ENCODE measurements around the gene FZD1.

Gene FZD1

DNA sequence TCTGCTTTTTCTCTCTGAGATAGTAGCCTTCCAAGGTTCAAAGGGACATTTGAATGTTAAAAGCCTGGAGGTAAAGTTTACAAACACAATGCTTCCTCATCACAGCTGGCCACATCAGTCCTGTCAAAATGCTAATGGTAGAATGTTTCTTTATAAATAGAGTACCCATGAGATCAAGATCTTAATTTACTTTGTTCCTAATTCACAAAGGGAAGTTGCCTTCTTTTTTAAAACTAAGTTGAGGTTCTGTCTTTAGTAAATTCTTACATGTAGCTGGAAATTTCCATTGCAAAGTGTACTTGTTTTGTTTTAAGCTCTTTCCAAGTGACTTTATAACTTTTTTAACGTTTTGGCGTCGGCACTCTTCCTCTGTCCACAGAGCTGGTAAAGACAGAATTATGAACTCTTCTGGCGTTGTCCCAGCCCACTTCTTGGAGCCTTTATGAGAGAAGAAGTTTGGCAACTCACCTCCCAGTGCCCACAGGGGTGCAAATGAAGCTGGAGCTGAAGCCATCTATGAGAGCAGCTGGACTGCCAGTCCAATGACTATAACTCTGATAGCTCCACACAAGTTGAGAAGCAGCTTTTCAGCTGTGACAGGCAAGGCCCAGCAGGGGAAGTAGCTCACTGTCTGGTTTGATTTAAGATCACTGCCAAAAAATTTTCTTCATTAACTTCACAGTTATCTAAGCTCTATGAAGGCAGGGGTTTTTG is 23.3 kb downstream of the FZD1 start:
- no peak overlapping the region for H3K4me3 ChIP-seq (replicated peaks in 1 of 2; ENCODE audit: low read depth in 2 of 2, low read length in 2 of 2)
- DNase-seq (ENCODE audit: low read depth in 2 of 2), result peak in 1 of 2 donors; percentile 23
- TF ChIP-seq, protein P1, sequence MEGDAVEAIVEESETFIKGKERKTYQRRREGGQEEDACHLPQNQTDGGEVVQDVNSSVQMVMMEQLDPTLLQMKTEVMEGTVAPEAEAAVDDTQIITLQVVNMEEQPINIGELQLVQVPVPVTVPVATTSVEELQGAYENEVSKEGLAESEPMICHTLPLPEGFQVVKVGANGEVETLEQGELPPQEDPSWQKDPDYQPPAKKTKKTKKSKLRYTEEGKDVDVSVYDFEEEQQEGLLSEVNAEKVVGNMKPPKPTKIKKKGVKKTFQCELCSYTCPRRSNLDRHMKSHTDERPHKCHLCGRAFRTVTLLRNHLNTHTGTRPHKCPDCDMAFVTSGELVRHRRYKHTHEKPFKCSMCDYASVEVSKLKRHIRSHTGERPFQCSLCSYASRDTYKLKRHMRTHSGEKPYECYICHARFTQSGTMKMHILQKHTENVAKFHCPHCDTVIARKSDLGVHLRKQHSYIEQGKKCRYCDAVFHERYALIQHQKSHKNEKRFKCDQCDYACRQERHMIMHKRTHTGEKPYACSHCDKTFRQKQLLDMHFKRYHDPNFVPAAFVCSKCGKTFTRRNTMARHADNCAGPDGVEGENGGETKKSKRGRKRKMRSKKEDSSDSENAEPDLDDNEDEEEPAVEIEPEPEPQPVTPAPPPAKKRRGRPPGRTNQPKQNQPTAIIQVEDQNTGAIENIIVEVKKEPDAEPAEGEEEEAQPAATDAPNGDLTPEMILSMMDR (IDR thresholded peaks at IDR 0.05; ENCODE audit: low read depth, low read length), result peak; percentile 15

DNA sequence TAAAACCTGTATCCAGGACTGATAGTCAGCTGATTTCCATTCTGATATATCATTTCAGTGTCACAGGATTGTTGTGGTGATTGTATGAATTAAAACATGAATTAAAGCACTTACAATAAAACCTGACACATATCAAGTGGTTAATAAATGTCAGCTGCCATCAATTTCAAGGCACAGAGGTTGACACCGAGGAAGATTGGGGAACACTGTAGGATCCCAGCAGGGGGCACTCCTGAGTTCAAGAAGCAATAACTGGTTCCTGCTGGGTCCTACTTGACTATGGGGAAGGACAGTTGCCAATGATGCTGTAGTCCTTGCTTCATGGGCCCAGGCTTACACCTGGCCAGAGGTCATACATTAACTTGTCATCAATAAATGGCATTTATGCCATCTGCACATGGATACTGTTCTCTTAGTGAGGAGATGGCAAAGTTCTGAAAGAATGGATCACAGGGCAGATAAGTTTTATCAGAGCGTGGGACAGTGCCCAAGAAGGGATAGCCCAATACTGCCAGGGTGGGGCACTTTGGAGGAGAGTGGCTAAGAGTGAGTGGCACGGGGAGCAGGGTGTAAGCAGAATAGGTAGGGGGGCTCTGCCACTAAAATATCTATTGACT is 24.1 kb downstream of the FZD1 start:
- peak; percentile 25 to 51 for DNase-seq (ENCODE audit: low read depth in 2 of 2)
- TF ChIP-seq, protein P1 (IDR thresholded peaks at IDR 0.05; ENCODE audit: low read depth, low read length), result peak; percentile 56
- no peak overlapping the region for H3K4me3 ChIP-seq (replicated peaks in 1 of 2; ENCODE audit: low read depth in 2 of 2, low read length in 2 of 2)

DNA sequence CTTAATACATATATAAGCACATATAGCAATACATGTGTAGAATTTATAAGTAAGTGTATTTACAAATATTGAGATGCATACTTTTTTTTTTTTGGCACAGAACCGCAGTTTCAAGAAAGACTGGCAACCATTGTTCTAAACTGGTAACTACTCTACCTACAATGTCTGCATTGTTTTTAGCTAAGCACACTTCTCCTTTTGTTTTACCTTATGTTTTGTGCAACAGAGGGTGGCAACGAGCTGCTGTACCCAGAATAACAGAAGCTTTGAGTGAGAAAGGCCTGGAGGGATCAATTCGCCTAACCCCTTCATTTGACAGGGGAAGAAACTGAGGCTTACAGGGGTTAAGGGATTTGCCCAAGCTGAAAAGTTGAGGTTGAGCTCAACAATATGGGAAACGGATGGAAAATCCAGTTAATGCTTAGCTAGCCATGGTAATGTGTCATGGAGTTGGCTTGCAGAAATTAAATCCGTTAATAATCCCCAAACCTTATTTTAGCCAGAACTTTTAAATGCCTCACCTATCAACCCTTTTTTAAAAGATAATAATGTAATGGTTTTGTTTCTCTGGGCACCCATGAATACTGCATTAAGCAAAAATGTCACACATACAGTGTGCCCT is 25.5 kb downstream of the FZD1 start:
- TF ChIP-seq, protein P1 (IDR thresholded peaks at IDR 0.05; ENCODE audit: low read depth, low read length), result no peak
- H3K4me3 ChIP-seq (replicated peaks in 1 of 2; ENCODE audit: low read depth in 2 of 2, low read length in 2 of 2), result no peak overlapping the region

DNA sequence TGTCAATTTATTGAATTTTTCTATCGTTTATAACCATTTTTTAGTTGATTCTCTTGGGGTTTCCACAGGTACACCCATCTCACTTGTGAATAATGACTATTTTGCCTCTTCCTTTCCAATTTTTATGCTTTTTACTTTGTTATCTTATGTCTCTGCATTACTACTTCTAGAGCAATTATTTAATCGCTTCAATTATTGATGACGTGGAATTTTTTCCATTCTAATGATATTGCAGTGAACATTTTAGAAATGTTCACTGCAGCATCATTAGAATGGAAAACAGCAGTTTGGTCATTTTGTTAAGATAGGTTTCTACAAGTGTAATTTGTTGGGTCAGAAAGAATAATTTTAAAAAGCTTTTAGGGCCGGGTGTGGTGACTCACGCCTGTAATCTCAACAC is 27.1 kb downstream of the FZD1 start:
- TF ChIP-seq, protein P1 (IDR thresholded peaks at IDR 0.05; ENCODE audit: low read depth, low read length), result no peak
- no peak for DNase-seq (ENCODE audit: low read depth in 2 of 2)
- no peak overlapping the region for H3K4me3 ChIP-seq (replicated peaks in 1 of 2; ENCODE audit: low read depth in 2 of 2, low read length in 2 of 2)

More for the DNA sequence above, 25.5 kb downstream of the FZD1 start:
- DNase-seq (ENCODE audit: low read depth in 2 of 2), result no peak

DNA sequence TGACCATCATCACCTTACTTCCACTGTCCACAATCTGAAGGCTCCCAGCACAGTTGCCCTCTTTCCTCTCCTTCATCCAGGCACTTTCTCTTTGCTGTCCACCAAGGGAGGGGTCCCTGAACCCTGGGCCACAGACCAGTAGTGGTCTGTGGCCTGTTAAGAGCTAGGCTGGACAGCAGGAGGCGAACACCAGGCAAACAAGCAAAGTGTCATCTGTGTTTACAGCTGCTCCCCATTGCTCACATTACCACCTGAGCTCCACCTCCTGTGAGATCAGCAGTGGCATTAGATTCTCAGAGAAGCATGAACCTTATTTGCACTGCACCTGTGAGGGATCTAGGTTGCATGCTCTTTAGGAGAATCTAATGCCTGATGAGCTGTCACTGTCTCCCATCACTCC is 27.7 kb downstream of the FZD1 start:
- TF ChIP-seq, protein P1 (IDR thresholded peaks at IDR 0.05; ENCODE audit: low read depth, low read length), result no peak
- DNase-seq (ENCODE audit: low read depth in 2 of 2), result no peak

DNA sequence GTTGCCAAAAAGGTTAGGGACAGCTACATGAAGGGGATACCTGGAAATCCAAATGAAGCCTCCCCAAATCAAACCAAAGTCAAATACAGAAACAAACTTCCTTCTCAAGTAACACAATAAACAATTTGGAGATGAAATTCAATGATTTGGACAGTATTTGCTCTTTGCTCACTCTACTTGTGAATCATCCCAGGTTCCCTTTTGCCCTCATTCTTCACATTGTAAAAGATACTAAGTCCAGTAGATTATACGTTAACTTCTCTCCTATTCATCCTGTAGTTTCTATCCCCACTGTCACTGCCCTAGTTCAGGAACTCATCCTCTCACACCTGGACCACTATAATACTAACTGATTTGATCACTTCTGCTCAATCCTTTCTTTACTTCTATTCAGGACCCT is 28.3 kb downstream of the FZD1 start:
- TF ChIP-seq, protein P1 (IDR thresholded peaks at IDR 0.05; ENCODE audit: low read depth, low read length), result no peak
- H3K4me3 ChIP-seq (replicated peaks in 1 of 2; ENCODE audit: low read depth in 2 of 2, low read length in 2 of 2), result no peak overlapping the region
- DNase-seq (ENCODE audit: low read depth in 2 of 2), result no peak

More for the DNA sequence above, 27.7 kb downstream of the FZD1 start:
- H3K4me3 ChIP-seq (replicated peaks in 1 of 2; ENCODE audit: low read depth in 2 of 2, low read length in 2 of 2), result no peak overlapping the region

Data from cardiac fibroblast (primary cell).